ENCODE results near the gene EHBP1. TPM values are rescaled to one million over a fixed set of nuclear protein-coding genes. Genes with fewer than 3 reads are reported as not detected.
"Not testable (repeated sequence)": the region's sequence is repeated elsewhere in the genome, so short reads cannot be mapped to it uniquely, and the experiment has no call there.

EHBP1 gene
- total RNA-seq, 1 donor from 2014 or later, result 25.7 TPM

GRCh38 chr2:63003351-63003750 is 297.8 kb downstream of the EHBP1 start:
- intact Hi-C loops (cut with micrococcal nuclease), result no loop called here

DNA sequence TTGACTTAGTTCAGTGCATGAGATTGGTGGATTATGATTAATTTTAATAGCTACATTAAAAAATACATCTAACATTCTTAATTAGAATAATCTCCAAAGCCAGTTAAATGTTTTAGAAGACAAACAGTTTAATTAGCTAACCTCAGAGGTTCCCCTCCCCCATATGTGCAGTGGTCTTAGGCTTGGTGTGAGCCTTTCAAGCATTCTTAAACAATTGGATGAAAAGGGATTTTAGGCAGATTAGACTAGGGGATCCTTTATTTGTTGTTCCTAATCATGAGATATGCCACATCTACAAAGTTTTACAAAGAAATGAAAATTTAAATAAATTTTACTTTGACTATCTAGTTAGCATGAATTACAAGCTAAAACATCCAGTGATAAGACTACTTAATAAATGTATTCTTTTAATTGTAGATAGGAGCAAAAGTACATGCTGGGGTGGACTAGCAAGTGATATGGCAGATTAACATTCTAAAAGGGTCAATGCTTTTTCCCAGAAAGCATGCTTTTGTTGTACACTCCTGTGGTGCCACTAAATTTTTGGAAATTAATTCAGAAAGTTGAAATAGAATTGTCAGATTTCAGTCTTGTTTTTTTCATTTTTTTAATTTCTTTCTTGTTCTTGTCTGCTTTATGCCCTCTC is 302.4 kb downstream of the EHBP1 start:
- intact Hi-C loops (cut with micrococcal nuclease), result no loop called here

DNA sequence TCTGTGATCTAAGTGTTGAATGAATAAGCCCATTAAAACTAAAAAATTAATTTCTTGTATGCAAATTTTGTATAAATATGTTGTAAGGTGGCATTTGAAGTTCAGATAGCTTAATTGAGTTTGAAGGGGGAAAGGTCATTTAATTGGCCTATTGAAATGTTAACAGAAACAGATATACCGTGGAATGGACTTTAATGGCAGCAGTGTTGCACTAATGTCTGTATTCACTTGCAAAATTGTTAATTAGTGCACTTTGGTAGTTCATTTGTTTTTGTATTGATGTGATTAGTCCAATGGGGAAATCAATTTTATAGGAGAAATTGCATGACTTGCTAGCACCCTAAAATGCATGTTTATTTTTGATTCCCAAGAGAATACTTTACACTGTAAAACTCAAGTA is 303.3 kb downstream of the EHBP1 start:
- intact Hi-C loops (cut with micrococcal nuclease), result no loop called here

GRCh38 chr2:63009490-63009889 is 304.0 kb downstream of the EHBP1 start:
- intact Hi-C loops (cut with micrococcal nuclease), result no loop called here

DNA sequence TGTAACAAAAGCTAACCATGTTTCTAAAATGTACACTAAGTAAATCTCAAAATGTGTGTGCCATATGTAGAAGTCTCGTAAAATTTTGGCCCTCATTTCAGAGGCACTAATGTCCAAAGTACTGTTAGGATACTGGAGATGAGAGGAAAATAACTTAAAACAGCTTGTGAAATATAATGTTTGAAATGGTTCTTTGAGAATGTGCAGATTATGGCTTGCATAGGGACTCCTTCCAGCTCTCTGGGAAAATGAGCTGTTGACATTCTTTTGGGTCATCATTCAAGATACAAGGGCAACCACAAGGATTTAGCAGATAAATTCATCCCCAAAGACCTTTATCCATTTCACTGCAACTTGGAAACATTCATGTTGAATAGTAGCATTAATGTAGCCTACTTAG is 307.0 kb downstream of the EHBP1 start:
- intact Hi-C loops (cut with micrococcal nuclease), result no loop called here

GRCh38 chr2:63013438-63013837 is 307.9 kb downstream of the EHBP1 start:
- intact Hi-C loops (cut with micrococcal nuclease), result no loop called here

DNA sequence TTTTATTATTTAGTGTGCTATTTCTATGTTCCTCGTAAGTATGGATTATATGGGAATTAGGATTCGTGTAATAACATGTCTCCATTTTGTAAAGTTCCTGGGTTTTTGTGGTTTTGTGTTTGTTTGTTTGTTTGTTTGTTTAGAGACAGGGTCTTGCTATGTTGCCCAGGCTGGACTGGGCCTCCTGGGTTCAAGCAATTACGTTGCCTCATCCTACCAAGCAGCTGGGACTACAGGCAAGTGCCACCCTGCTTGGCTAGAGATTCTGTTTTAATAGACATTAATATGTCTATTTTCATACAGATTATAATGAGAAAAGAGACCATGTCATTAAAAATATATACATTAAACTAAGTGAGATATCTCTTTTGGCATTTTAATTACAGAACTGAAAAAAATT is 309.9 kb downstream of the EHBP1 start:
- intact Hi-C loops (cut with micrococcal nuclease), result no loop called here

DNA sequence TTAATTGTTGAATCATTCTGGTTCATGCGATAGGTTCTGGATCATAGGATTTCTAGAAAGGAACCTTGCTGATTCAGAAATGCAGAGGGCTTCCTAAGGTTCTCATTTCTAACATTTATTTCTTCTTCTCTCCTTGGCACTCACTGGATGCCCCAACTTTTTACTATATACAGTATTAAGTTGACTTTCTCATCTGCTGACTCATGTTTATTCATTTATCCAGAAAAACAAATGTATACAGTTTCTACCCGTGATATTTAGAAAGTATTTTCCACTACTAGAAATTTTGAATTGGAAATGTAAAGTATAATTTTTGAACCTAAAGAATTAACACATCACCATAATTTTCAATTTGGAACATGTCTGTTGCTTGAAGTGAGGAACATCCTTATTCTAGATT is 312.9 kb downstream of the EHBP1 start:
- intact Hi-C loops (cut with micrococcal nuclease), result no loop called here

GRCh38 chr2:63019686-63020085 is 314.2 kb downstream of the EHBP1 start:
- intact Hi-C loops (cut with micrococcal nuclease), result not testable (repeated sequence)

DNA sequence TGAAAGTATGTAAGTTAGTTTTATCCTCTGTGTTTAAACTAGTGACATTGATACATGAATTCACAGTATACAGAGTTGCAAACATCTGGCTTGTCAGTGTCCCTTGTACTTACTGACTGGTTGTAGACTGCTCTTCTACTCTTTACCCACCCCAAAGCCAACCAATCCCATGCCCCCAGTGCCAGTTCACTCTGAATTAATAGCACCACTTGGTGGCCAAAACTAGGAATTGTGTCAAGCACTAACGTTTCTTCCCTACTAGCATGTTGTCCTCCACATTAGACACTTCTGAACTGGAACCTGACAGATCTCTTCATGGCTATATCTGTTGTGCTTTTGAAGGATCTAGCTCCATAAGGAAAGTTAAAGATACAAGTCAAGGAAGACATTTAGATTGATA is 317.9 kb downstream of the EHBP1 start:
- intact Hi-C loops (cut with micrococcal nuclease), result no loop called here

GRCh38 chr2:63027220-63027619 is 321.7 kb downstream of the EHBP1 start:
- intact Hi-C loops (cut with micrococcal nuclease), result no loop called here

GRCh38 chr2:63029058-63029457 is 323.5 kb downstream of the EHBP1 start:
- intact Hi-C loops (cut with micrococcal nuclease), result no loop called here

DNA sequence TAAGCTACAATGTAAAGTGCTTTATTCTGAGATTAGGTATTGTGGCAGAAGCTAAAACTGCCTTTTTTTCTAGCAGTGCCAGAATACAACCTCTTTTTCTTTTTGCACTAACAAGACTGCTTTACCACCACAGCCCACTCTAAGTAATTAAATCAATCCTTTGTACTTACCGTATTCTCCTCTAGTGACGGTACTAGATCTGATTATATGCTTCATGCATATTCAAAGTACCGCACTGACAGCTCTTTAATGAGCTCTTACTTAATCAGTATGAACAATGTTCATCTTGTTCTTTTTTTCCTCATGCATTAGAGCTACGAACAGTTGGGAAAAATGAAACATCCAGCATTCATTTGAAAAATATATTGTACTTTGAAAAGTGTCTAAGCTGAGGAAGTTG is 329.0 kb downstream of the EHBP1 start:
- intact Hi-C loops (cut with micrococcal nuclease), result no loop called here

DNA sequence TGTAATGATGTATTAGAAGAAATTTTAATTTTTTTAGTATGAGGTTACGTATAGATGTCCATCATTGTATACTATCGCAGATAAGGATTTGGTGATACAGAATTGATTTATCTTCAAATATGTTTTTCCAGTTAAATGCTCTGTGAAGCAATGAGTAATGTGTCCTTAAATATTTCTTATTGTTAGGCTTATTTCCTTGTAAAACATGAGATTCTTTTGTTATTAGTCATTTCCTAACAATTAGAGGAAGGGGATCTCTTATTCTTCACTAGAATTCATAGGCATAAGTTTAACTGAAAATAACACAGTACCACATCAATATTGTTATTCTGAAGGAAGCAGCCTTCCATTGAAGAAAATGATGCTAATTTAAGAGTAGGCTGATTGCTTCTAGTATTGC is 329.7 kb downstream of the EHBP1 start:
- intact Hi-C loops (cut with micrococcal nuclease), result no loop called here

DNA sequence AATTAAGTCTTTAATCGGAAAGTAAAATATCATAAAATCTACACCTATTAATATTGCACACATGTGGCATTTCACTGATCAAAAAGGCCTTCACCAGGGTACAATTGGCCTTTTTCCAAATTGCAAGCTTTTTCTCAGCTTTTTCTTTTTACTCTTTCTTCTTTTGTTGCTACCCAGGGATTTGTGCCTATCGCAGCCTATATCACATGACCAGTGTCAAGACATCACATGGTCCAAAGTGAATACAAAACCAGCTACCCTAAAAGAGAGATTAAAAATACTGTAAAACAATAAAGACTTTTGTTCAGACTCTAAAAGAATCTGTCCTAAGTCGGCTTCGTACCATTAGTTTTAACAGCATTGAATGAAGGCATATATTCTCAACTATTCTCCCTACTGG is 330.1 kb downstream of the EHBP1 start:
- intact Hi-C loops (cut with micrococcal nuclease), result no loop called here

- intact Hi-C loops (cut with micrococcal nuclease), result no loop called here
Measured at GRCh38 chr2:63038034-63038433, 332.5 kb downstream of the EHBP1 start.

GRCh38 chr2:63040586-63040985 is 335.1 kb downstream of the EHBP1 start:
- intact Hi-C loops (cut with micrococcal nuclease), result no loop called here

GRCh38 chr2:63041592-63041991 is 336.1 kb downstream of the EHBP1 start:
- intact Hi-C loops (cut with micrococcal nuclease), result no loop called here

DNA sequence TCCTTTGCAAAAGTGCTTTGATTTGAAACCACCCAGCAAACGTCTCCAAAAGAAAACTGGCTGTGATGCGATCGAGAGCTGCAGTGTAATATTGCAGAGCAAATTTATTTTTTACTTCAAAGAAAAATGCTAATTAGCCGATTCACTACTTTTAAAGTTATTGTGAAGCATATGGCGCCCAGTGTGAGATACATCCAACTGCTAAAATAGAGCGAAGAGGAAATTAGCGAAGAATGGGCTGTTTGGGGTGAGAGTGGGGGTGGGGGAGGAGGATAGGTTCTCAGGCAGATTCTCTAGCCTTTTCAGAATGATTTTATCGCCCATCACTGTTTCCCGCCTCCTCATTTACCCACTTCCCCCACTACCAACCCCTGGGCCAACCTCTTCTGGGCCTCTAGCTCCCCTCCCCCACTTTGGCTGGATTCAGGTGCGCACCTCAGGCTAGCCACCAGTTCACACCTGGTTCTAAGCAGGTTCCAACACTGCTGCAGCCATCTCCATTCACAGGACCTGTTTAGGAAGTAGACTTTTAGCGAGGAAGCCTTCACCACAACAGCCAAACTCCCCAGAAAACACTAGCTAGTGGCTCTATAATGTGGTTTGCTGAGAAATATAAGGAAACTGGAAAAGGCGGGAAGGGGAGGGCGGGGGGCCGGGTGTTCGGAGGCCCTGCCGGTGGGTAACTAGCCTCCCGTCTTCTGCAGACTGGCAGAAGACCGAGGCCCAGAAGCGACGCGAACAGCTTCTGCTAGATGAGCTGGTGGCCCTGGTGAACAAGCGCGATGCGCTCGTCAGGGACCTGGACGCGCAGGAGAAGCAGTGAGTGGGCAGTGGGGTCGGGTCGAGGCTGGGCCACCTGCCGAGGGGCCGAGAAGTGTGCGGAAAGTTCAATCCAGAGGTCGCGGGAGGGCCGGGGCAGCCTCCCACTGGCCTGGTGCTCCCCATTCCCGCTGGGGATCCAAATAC is 339.1 kb downstream of the EHBP1 start:
- intact Hi-C loops (cut with micrococcal nuclease), result no loop called here

DNA sequence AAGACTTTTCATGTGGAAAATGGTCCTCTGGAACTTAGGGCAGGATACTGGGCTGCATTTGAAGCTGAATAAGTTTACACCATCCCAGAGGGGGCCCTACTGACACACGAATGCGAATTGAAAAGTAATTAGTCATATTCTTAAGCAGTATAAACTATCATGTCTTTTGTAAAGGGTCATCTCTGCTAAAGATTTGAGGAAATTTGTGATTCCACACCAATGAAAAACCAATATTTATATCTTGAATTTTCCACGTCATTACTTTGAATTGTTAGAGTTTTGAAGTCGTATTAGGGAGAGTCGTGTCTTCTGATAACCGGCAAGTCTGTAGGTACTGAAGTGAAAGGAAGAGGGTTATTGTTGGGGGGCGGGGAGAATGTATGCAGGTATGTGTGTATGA is 341.0 kb downstream of the EHBP1 start:
- intact Hi-C loops (cut with micrococcal nuclease), result no loop called here

- intact Hi-C loops (cut with micrococcal nuclease), result no loop called here
Measured at GRCh38 chr2:63046961-63047320, 341.4 kb downstream of the EHBP1 start.

Data from T-helper 1 cell treated with Interleukin-12 subunit alpha and Interleukin-12 subunit beta and Interleukin-4 antibody, amounts not matched to agents 30 ng/mL and 1 ng/mL, for 36 hours (primary cell).